Measurements from ENCODE around the gene RBSN.

GRCh38 chr3:15083252-15083651 is 15.7 kb downstream of the RBSN start:
- TF ChIP-seq CTCF (IDR thresholded peaks at IDR 0.05; ENCODE audit: insufficient read depth, low read length, poor library complexity, severe bottlenecking) (no peak), EZH2phosphoT487 (conservative IDR thresholded peaks at IDR 0.05; ENCODE audit: low read length) (no peak)

Measured in SU-DHL-6 (cell line).